Fibroblast of skin of left biceps (primary cell): ENCODE measurements around the gene SLC25A23.

Experiments used
- DNase-seq, 2 experiments: peaks; one replicate each; pipeline ENCODE4 v3.0.0-alpha.2; 2013; ENCODE audit warnings: low read depth in 2 of 2

SLC25A23 gene

GRCh38 chr19:6424939-6425731, 34.5 kb downstream of the SLC25A23 start:
- DNase-seq = peak; percentile 100

GRCh38 chr19:6424195-6424938, 35.2 kb downstream of the SLC25A23 start, which contains the start of gene KHSRP:
Gene KHSRP (minus strand): TSS chr19:6424811. CDS start chr19:6424701, 110 bp downstream.
- DNase-seq = no peak

- no peak for DNase-seq
Observed at GRCh38 chr19:6423499-6424194, 35.9 kb downstream of the SLC25A23 start.

DNA sequence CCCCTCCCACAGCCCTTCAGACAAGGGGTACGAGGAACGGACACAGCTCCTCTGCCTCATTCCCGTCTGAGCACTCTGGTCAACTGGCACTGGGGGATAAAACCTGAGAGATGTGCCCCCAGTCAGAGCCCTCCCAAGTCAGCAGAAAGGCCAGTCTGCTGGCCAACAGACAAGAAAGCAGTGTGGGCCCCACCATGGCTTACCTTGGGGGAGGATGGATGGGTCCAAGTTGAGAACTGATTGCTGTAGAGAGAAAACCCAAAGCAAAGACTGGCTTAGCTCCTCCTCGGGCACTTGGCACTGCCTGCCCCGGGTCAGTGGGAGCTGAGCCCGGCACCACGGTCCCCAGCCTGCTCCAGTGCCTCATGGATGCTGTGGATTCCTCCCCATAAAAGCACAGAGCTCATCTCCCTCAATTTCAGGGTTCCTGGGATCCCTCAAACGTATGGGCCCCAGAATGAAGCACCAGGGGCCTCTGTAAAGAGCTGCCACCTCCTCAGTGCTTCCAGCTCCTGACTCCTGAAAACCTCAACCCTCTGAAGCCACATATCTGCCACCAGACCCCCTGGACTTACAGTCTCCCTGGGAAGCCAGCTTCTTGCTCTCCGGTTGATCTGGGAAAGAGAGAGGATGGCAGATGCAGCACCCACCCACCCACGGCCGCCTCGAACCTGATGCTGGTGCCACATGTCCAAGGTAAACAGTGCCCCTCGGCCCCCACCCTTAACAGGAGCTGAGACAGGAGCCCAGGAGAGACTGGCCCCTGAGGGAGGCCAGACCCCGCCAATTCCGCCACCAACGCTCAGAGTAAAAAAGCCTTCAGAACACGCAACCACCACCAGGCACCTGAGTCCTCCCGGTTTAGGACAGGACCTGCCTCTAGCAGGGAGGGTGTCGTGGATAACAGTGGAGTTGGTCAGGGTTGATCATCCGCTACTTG, 38.2 kb downstream of the SLC25A23 start:
- DNase-seq = no peak

DNA sequence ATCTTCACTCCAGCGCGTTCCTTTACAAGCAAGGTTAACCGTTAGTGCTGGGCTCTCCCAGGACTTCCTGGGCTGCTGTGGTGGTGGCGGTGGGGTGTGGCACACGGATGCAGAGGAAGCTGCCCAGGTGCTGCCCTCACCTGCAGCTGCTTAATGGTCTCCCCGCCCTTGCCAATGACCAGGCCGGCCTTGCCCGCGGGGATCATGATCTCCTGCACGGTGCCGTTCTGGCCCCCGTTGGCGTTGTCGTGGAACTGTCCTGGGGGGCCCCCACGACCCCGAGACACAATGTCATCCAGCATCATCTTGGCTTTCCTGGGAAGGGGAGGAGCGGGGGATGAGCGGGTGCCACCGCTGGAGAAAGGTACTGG, 41.0 kb downstream of the SLC25A23 start:
- DNase-seq = no peak

- no peak for DNase-seq
Observed at GRCh38 chr19:6417713-6418561, 41.7 kb downstream of the SLC25A23 start.

GRCh38 chr19:6416658-6417405, 42.8 kb downstream of the SLC25A23 start:
- no peak for DNase-seq

DNA sequence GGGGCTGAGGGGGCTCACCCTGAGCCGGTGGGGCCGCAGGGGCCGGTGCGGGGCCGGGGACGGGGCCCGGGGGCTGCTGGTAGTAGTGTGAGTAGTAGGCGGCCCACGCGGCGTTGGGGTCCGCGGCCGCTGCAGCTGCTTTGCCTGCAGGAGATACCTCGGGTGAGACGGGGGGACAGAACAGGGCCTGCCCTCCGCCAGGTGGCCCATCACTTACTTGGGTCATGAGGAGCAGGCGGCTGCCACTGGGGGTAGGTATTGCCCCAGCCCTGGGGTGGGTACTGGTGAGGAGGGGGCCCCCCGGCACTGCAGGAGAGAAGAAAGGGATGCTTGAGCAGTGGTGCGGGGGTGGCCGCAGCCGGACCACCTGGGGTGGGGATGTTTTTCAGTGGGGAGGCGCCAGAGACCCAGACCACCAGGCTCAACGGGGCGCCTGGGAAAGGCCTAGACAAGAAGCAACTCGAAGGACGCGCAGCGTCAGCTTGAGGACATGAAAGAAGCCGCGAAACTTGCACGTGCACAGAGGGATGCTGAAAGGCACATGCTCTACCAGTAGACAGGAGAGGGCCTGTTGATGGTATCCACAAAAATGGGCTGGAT, 43.9 kb downstream of the SLC25A23 start:
- no peak for DNase-seq

GRCh38 chr19:6414793-6415590, 44.6 kb downstream of the SLC25A23 start:
- DNase-seq = no peak

- DNase-seq = no peak
Observed at GRCh38 chr19:6413721-6414643, 45.6 kb downstream of the SLC25A23 start.

- no peak for DNase-seq
Observed at GRCh38 chr19:6413291-6413690, 46.3 kb downstream of the SLC25A23 start.

DNA sequence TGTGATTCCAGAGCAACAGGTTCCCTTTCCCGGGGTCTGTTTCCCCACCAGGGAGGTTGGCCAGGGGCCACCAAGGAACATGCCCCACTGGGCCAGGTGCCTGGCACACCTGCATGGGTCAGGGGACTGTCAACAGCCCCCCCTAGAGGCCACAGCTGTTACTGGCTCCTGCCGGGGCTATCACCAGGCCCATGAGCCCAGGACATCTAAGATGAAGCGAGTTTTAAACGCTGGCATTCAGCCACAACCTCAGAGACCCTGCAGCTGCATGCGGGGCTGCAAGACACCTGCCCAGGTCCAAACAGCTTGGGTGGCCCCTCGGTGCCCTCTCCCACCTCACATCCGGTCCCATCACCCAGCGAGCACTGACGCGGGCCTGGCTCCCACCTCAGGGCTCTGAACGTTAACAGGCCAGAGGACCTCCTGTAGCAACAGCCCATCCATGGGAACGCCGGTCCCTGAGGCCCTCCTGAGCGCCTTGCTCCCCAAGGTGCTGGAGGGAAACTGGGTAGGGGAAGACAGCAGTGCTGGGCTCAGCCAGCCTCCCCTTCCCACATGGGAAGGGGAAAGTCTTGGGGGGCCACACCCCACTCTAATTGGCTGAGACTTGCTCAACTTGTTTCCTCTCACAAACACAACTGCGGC, 47.0 kb downstream of the SLC25A23 start:
- DNase-seq = no peak

- no peak for DNase-seq
Observed at GRCh38 chr19:6412061-6412446, 47.5 kb downstream of the SLC25A23 start.

DNA sequence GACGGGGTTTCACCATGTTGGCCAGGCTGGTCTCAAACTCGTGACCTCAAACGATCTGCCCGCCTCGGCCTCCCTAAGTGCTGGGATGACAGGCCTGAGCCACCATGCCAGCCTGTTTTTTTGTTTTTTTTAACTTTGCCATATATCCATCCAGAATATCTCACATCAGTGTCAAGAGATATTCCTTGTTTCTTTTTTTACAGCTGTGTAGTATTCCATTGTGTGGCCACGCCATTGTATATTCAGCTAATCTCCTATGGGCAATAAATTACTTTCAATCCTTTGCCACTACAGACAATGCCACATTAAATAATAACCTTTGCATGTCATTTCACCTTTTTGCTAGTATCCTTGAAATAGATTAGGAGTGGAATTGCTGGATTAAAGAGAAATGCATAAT, 50.2 kb downstream of the SLC25A23 start:
- DNase-seq = no peak

- no peak for DNase-seq
Observed at GRCh38 chr19:6406401-6406800, 53.2 kb downstream of the SLC25A23 start.

DNA sequence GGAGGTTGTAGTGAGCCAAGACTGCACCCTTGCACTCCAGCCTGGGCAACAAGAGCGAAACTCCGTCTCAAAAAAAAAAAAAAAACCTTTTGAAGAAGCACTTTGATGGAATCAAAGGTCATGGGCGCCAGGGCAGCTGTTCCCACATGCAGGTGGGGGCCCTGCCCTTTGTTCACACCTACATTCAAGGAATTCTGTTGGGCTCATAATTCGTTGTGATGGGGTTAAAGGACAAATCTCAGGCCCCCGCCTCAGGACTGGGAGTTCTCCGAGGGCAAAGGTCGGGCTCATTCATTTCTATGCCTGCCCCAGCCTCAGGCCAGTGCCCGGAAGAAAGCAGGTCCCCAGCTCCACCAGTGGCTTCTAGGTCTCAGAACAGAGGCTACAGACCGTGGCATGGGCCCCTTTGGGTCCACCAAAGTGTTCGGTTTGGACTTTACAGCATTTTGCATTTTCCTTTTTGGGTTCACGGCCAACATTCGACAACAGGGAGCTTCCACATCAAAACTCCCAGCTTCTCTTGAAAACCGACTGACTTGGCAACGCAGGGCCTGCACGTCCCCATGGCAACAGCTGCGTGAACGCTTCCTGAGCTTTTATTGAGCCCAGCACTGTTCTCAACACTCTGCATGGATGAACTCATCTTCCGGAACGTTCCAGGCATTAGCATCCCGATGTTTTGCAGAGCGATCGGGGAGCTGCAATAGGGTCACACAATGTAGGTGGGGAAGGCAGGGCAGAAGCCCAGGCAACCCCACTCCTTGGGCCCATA, 56.6 kb downstream of the SLC25A23 start:
- DNase-seq = peak; percentile 38 to 47
